Activated CD4-positive, alpha-beta T cell treated with anti-CD3 and anti-CD28 coated beads for 48 hours (primary cell): ENCODE results near the gene TUT4.
A peak's percentile ranks its signal among the peaks of the same experiment; 100 is the strongest.

ENCODE experiments used
- DNase-seq: peaks from one replicate; pipeline ENCODE4 v3.0.0-alpha.2; 2020

TUT4 gene

GRCh38 chr1:52532247-52532646 is 20.6 kb downstream of the TUT4 start:
- DNase-seq: no peak

DNA sequence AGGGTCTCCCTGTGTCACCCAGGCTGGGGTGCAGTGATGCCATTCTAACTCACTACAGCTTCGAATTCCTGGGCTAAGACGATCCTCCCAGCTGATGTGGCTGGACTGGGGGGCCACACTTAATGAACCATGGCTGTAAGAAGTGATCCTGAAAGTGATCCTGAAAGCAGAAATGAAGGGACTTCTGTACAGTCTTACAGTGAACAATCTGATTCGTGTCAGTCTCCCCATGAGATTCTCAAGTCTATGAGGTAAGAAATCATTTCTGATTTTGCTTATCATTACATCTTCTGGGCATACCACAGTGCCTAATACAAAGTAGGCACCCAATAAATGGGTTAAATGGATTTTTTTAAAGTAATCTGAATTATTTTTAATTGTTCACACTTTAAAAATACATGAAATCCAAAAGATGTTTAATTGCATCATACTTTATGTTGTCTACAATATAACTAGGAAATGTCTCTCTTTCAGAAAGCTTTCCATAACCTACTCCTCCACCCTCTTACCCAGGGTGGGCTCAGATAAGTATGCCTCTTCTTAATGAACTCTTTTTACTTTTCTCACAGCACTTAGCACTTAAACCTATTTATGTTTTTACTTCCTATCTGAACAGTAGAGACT is 21.5 kb downstream of the TUT4 start:
- DNase-seq: no peak

DNA sequence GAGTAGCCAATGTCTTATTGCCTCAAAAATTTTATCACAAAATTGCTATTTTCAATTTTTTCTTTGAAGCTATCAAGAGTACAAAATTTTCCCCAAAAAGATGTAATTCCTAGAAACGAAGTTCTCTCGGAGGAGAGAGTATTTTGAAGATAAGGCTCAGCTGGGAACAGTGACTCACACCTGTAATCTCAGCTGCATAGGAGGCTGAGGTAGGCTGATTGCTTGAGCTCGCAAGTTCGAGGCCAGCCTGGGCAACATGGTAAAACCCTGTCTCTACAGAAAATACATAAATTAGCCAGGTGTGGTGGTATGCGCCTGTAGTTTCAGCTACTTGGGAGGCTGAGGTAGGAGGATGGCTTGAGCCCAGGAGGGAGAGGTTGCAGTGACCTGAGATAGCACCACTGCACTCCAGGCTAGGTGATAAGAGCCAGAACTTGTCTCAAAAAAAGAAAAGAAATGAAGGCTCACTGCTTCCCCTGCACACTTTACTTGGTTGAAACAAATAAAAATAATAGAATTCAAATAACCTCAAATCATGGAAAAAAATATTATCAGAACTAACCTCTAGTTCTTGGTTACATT is 22.2 kb downstream of the TUT4 start:
- DNase-seq: no peak

GRCh38 chr1:52523376-52523775 is 29.5 kb downstream of the TUT4 start:
- DNase-seq: peak; percentile 12

DNA sequence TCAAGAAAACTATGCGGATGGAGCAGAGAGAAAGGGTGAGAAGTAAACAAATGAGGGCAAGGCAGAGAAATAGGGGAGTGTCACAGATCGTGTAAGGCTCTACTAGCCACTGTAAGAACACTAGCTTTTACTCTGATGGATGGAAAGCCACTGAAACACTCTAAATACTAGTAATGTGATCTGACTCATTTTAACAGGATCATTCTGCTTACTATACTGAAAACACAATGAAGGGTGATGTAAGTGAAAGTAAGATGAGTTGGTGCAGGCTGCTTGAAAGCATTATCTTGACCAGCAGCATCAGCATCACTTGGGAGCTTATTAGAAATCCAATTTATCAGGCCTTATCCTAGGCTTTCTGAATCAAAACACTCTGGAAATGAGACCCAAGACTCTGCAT is 32.7 kb downstream of the TUT4 start:
- no peak for DNase-seq

DNA sequence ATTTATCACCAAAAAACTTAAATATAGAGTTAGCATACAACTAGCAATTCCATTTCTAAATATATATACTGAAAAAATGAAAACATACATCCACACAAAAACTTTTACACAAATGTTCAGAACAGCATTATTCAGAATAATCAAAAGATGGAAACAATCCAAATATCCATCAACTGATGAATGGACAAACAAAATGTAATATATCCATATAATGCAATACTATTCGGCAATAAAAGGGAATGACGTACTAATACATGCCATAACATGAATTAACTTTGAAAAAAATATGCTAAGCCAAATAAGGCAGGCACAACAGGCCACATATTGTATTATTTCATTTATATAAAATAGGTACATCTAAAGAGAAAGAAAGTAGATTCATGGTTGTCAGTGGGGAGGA is 33.9 kb downstream of the TUT4 start:
- no peak for DNase-seq

- DNase-seq: no peak
Observed at GRCh38 chr1:52511851-52512615, 40.9 kb downstream of the TUT4 start.

DNA sequence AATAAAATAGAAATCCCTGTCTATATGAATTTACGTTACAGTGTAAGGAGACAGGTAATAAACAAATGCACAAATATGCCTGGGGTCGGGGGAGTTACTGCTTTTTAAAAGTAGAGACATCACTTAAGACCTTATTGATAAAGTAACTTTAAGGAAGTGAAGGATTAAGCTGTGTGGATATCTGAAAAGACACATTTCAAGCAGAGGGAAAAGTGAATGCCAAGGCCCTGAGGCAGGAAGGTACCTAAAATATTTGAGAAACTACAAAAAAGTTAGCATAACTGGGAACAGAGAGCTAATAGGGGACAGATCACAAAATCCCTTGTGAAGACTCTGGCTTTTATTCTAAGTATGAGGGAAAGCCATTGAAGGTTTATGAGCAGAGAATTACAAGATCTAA is 41.5 kb downstream of the TUT4 start:
- DNase-seq: no peak

GRCh38 chr1:52506920-52507546 is 45.9 kb downstream of the TUT4 start:
- DNase-seq: no peak

GRCh38 chr1:52506349-52506748 is 46.5 kb downstream of the TUT4 start:
- no peak for DNase-seq

DNA sequence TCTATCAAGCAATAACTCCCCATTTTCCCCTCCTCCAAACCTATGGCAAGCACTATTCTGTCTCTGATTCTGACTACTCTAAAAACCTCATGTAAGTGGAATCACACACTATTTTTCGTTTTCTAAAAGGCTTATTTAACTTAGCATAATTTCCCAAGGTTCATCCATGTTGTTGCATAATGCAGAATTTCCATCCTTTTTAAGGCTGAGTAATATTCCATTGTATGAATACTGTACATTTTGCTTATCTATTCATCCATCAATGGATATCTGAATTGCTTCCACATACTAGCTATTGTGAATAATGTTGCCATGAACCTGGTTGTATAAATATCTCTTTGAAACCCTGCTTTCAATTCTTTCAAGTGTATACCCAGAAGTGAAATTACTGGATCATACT is 48.2 kb downstream of the TUT4 start:
- DNase-seq: no peak

GRCh38 chr1:52503706-52504105 is 49.2 kb downstream of the TUT4 start:
- no peak for DNase-seq

- no peak for DNase-seq
Observed at GRCh38 chr1:52502789-52503188, 50.1 kb downstream of the TUT4 start.

DNA sequence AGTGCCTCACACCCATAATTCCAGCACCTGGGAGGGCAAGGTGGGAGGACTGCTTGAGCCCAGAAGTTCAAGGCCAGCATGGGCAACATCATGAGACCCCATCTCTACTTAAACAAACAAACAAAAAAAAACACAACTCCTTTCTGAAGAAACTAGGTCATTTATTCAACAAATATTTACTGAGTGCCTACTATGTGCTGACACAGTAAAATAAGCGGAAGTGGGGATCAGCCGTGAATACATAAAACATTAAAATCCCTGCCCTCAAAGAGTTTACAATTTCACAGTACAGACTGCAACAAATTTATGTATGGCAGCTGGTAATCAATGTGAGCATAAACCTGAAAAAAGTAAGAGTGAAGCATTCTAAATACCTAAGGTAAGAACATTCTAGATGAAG is 65.3 kb downstream of the TUT4 start:
- DNase-seq: no peak

GRCh38 chr1:52482326-52483004 is 70.4 kb downstream of the TUT4 start:
- DNase-seq: no peak

DNA sequence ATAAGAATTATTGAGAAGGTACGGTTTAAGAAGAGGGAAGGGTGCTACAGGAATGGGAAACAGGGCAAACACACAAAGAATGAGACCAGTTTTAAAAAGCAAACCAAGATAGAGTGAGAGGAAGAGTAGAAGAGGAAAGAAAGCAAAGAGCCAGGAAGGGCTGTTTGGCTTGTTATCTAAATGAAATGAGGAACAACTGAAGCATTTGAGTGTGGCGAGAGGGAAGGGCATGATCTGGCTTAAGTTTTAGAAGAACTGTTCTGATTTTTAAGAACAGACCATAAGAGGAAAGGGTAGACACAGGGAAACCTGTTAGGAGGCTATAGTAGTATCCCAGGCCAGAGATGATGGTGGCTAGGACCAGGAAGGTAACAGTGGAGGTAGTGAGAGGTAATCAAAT is 73.8 kb downstream of the TUT4 start:
- DNase-seq: no peak

DNA sequence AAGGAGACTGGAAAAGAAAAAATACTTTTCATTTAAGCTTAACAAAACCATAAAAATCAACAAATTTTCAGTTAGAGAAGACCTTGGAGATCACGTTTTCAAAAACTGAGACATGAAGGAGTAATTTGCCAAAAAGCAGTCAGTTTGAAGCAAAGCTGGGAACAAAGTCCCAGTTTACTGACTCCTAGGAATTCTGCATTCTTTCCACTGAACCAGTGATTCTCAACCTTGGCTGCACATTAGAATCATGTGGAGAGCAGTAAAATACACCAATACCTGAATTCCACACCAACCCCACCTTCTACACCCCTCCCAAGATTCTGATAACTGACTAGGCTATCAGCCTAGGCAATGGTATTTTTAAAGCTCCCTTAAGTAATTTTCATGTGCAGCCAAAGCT is 75.0 kb downstream of the TUT4 start:
- no peak for DNase-seq

- DNase-seq: no peak
Observed at GRCh38 chr1:52476943-52477342, 75.9 kb downstream of the TUT4 start.

GRCh38 chr1:52474807-52475206 is 78.1 kb downstream of the TUT4 start:
- DNase-seq: no peak

DNA sequence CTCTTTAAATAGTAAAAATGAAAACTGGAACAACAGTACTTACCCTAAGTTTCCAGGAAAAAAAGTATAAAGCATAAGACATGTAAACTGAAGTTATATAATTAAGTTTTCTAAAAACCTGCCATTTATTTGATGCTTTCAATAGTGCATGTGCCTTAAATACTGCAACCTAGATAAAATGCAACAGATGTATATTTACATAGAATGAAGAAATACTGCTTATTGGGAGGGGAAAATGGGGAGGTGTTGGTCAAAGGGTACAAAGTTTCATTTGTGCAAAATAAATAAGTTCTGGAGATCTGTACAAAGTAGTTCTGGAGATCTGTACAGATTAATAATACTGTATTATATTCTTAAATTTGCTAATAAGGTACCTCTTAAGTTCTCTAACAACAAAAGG is 79.9 kb downstream of the TUT4 start:
- no peak for DNase-seq

GRCh38 chr1:52472384-52472783 is 80.5 kb downstream of the TUT4 start:
- no peak for DNase-seq

DNA sequence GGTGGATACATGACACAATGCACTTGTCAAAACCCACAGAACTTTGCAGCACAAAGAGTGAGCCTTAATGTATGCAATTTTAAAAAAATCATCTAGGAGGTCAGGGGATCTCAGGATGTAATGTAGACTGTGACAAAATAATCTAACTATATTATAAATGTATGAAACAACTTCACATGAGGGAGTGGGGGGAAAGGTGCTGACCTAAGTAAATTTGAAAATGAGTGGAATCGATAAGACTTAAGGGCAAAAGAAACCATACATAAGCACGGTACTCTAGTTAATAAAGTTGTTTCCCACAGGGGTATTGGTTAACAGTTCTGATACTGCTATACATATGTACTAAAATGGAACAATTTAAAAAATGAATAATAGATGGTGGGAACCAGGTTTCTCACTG is 83.8 kb downstream of the TUT4 start:
- no peak for DNase-seq

DNA sequence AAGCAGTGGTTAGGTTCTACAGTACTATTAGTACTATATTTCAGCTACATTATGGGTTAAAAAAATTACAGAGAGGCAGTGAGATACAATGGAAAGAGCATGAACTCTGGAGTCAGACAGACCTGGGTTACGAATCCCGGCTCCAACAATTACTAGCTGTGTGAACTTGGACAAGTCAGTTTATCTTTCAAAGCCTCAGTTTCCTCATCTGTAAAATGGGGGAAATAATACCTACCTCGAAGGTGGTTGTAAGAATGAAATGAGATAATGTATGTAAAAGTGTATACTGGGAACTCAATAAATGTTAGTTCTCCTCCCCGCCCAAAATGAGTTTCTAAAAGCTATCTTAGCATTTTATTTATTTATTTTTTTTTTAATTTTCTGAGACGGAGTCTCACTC is 89.0 kb downstream of the TUT4 start:
- no peak for DNase-seq

DNA sequence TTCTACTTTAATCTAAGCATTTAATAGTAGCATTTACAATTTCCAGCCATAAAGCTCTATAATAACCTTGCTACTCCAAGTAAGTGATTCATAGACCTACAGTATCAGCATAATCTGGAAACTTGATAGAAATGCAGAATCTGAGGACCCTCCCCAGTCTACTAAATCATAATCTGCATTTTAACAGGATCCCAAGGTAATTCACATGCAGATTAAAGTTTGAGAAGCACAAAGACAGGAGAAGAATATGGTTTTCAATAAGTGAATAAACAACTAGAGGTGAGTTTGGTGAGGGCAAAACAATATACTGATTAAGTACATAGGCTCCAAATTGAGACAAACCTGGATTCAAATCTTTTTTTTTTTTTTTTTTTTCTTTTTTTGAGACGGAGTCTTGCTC is 91.1 kb downstream of the TUT4 start:
- DNase-seq: no peak
